HepG2 (cell line): ENCODE data around the gene LTA4H. TPM values are rescaled to one million over a fixed set of nuclear protein-coding genes. Genes with fewer than 3 reads are reported as not detected.

Experiments used
- ATAC-seq: fragments of 200-7000 bp; cut with Tn5 transposase; 3 replicates; pipeline ENCODE4 v1.9.1; 2020; ENCODE audit warnings: mild to moderate bottlenecking, moderate library complexity
- BruUV-seq: library from RNA; stranded (reverse); fragments of 400-500 nt; replicated peaks from 2 replicates; lab custom pipeline; 2021; lab: Mats Ljungman, UMichigan
- CTCF ChIA-PET: fragments of 300-600 bp; formaldehyde crosslinking; extraction: SDS; loops from one replicate; lab custom pipeline; 2021; ENCODE audit warnings: low total read pairs, inconsistent platforms, low intra/inter-chr PET ratio; lab: Yijun Ruan, JAX
- POLR2A ChIA-PET: fragments of 350-600 bp; sonication (Branson Sonifier 250); formaldehyde crosslinking; loops from one replicate; lab custom pipeline; 2020; ENCODE audit warnings: antibody characterized with exemption, inconsistent platforms; lab: Yijun Ruan, JAX
- DNase-seq: peaks from one replicate; pipeline ENCODE4 v3.0.0-alpha.2; 2015; ENCODE audit warnings: low spot score
- FAIRE-seq: peaks from 3 replicates; lab custom pipeline; 2011; peaks lifted over from hg19 to GRCh38; lab: Jason Lieb, UNC
- H2AFZ ChIP-seq: one replicate; pipeline ENCODE4 v1.6.1; 2011; ENCODE audit warnings: low read length, inconsistent platforms
- H3K27ac ChIP-seq: fragments of 300-600 bp; 3 replicates; pipeline ENCODE4 v1.8.0; 2011; ENCODE audit warnings: mixed run types, mild to moderate bottlenecking, mixed read lengths, low read length, inconsistent platforms; ENCODE audit not compliant: insufficient read depth; ENCODE audit errors: extremely low read length
- H3K27me3 ChIP-seq, 2 experiments: fragments of 200-600 bp in 1 of 2; 2 replicates in 1 of 2; 3 replicates in 1 of 2; pipeline versions ENCODE4 v1.6.0 to v1.8.0; 2011; ENCODE audit warnings: low read length in 2 of 2, mild to moderate bottlenecking in 2 of 2, moderate library complexity in 2 of 2, inconsistent platforms in 1 of 2; ENCODE audit not compliant: insufficient read depth in 2 of 2, control insufficient read depth in 1 of 2
- H3K36me3 ChIP-seq, 2 experiments: fragments of 200-600 bp in 1 of 2; replicated peaks in 1 of 2; 2 replicates in 1 of 2; 3 replicates in 1 of 2; pipeline versions ENCODE4 v1.5.1 to v1.8.0; 2011; ENCODE audit warnings: low read length in 2 of 2, inconsistent platforms in 1 of 2; ENCODE audit not compliant: insufficient read depth in 2 of 2, control insufficient read depth in 1 of 2
- H3K4me1 ChIP-seq: 2 replicates; pipeline ENCODE4 v1.5.1; 2012; ENCODE audit warnings: low read length, inconsistent platforms; ENCODE audit not compliant: insufficient read depth
- H3K4me2 ChIP-seq: 2 replicates; pipeline ENCODE4 v1.6.0; 2011; ENCODE audit warnings: low read depth, low read length, inconsistent platforms
- H3K4me3 ChIP-seq, 3 experiments: fragments of 200-600 bp in 1 of 3; sonication (generic), shearing (Covaris generic) in 1 of 3; replicated peaks in 1 of 3; 2 replicates each; pipeline ENCODE4 v1.5.1; 2011 to 2016; ENCODE audit warnings: low read length in 3 of 3, inconsistent platforms in 2 of 3, low read depth in 2 of 3, mild to moderate bottlenecking in 2 of 3, control low read depth in 1 of 3, mixed read lengths in 1 of 3; ENCODE audit not compliant: insufficient read depth in 1 of 3
- H3K79me2 ChIP-seq: one replicate; pipeline ENCODE4 v1.6.1; 2011; ENCODE audit warnings: low read length, inconsistent platforms; ENCODE audit not compliant: insufficient read depth
- H3K9ac ChIP-seq: 2 replicates; pipeline ENCODE4 v1.6.0; 2011; ENCODE audit warnings: mild to moderate bottlenecking, low read depth, low read length, inconsistent platforms; ENCODE audit not compliant: insufficient read depth
- H3K9me3 ChIP-seq: 2 replicates; pipeline ENCODE4 v1.5.1; 2012; ENCODE audit warnings: mild to moderate bottlenecking, low read length
- H4K20me1 ChIP-seq: 2 replicates; pipeline ENCODE4 v1.6.0; 2011; ENCODE audit warnings: inconsistent platforms, mild to moderate bottlenecking, low read length, moderate library complexity; ENCODE audit not compliant: insufficient read depth
- EED ChIP-seq: sonication (generic); formaldehyde crosslinking; IDR thresholded peaks from 2 replicates; pipeline ENCODE4 v1.5.0; 2020; ENCODE audit warnings: mild to moderate bottlenecking, missing genetic modification reagents
- POLR2G ChIP-seq: fragments of 200-400 bp; formaldehyde crosslinking; IDR thresholded peaks from 2 replicates; pipeline ENCODE4 v1.6.1; 2018; ENCODE audit warnings: mild to moderate bottlenecking, low read depth, low read length, moderate library complexity
- YY1 ChIP-seq: IDR thresholded peaks from 2 replicates; pipeline ENCODE4 v1.6.1; 2011; ENCODE audit warnings: low read length, low read depth, moderate library complexity, mild to moderate bottlenecking; ENCODE audit not compliant: insufficient read depth, insufficient replicate concordance
- ZBTB46 ChIP-seq: sonication (generic); formaldehyde crosslinking; IDR thresholded peaks from 2 replicates; pipeline ENCODE4 v1.4.0; 2020; ENCODE audit warnings: mild to moderate bottlenecking, missing genetic modification reagents, borderline replicate concordance
- ZIK1 ChIP-seq: sonication (generic); formaldehyde crosslinking; IDR thresholded peaks from 2 replicates; pipeline ENCODE4 v1.5.0; 2020; ENCODE audit warnings: mild to moderate bottlenecking, low read depth, missing genetic modification reagents, borderline replicate concordance
- ZNF18 ChIP-seq: sonication (generic); formaldehyde crosslinking; IDR thresholded peaks from 2 replicates; pipeline ENCODE4 v1.8.0; 2022; ENCODE audit warnings: mild to moderate bottlenecking, missing genetic modification reagents; ENCODE audit not compliant: insufficient replicate concordance
- ZNF326 ChIP-seq: sonication (generic); formaldehyde crosslinking; IDR thresholded peaks from 2 replicates; pipeline ENCODE4 v1.4.0; 2020; ENCODE audit warnings: missing genetic modification reagents, borderline replicate concordance
- WGBS: methylation state at CpG from one replicate; pipeline ENCODE4 v1.1.6; 2017; ENCODE audit warnings: low lambda C conversion rate; 5-methylcytosine and 5-hydroxymethylcytosine counted together
- in situ Hi-C: cut with HindIII; loops from 2 replicates; pipeline ENCODE4 v1.10.0; 2017; ENCODE audit warnings: low pct_unique_long_range_greater_than_20kb; ENCODE audit not compliant: extremely low pct_ligation_motif_present
- intact Hi-C: fragments of 100-400 bp; cut with micrococcal nuclease; formaldehyde crosslinking; loops from one replicate; pipeline ENCODE4 v1.10.0; 2022; ENCODE audit not compliant: unreplicated experiment
- polyA plus RNA-seq, 8 experiments: library from polyadenylated mRNA; depleted of rRNA in 3 of 8; stranded (reverse) in 7 of 8; unstranded in 1 of 8; fragments of >200 nt; fragmentation: Illumina TruSeq in 4 of 8; extraction: Trizol in 4 of 8; gene quantifications; 2 replicates each; pipeline versions ENCODE4 v1.2.1 to v1.2.3, GENCODE V29; 2011 to 2016; ENCODE audit warnings: low read depth in 4 of 8, missing spikeins in 1 of 8, mixed read lengths in 1 of 8; ENCODE audit not compliant: insufficient read depth in 1 of 8
- total RNA-seq, 5 experiments: library from RNA; depleted of rRNA; stranded (reverse); fragments of >200 nt; fragmentation: Illumina TruSeq; extraction: Trizol; gene quantifications; 2 replicates each; pipeline ENCODE4 v1.2.3, GENCODE V29; 2016; ENCODE audit warnings: low read depth in 1 of 5

LTA4H gene
- total and polyA plus RNA-seq, 2 of the 13 experiments (the other 11 are each of a cell fraction or from before 2014, with no cell fraction given), result 87.5 to 90.4 TPM

DNA sequence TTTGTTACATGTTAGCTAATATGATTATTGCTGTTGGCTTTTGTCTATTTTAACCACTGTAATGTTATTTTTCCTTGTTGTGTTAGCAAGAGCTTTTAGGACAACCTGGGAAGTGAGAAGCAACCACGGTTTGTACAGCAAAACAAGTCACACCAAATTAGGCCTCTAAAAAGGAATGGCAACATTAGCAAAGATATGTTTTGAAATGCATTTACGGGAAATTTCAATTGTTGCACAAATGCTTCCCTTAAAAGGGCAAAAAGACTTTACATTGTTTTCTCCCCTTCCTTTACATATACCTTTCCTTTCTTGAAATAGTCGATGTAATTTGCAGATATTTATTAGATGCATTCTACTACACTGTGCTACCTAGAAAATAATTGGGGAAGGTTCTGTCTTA is 4.1 kb upstream of the LTA4H start:
- Histone ChIP-seq H3K9ac (no peak overlapping the region), H3K4me1 (peaks cover 34% of the 10 kb centered on the region), H3K27me3 (peaks cover 0 to 15% of the 10 kb centered on the region in 2 experiments; a peak in 2 of 5 replicates), H3K27ac (no peak overlapping the region), H3K9me3 (no peaks in the 10 kb centered on the region), H3K4me3 (no peak overlapping the region), H3K4me2 (no peak overlapping the region), H4K20me1 (no peaks in the 10 kb centered on the region), H3K36me3 (no peaks in the 10 kb centered on the region), H3K79me2 (no peaks in the 10 kb centered on the region), H2AFZ (no peak overlapping the region)
- in situ Hi-C loops (no loop called here), intact Hi-C loops (no loop called here)
- no TSS peak for BruUV-seq
- DNase-seq, result no peak
- ChIA-PET POLR2A (no interaction called here), CTCF (no interaction called here)
- 26% methylated on average over 3 of the region's 3 CpGs for WGBS
- no peak for TF ChIP-seq EED
- no peak for FAIRE-seq
- no peak for ATAC-seq

- intact Hi-C loops (no loop called here), in situ Hi-C loops (no loop called here)
- Histone ChIP-seq H3K4me1 (peaks cover 27% of the 10 kb centered on the region), H3K4me3 (peak overlapping the region in 1 of 3 experiments; percentile 12; a peak in 1 of 6 replicates), H3K36me3 (no peaks in the 10 kb centered on the region), H3K4me2 (peak overlapping the region; percentile 73), H3K27me3 (peaks cover 0 to 4% of the 10 kb centered on the region in 2 experiments; a peak in 1 of 5 replicates), H4K20me1 (no peaks in the 10 kb centered on the region), H3K79me2 (peaks cover 12% of the 10 kb centered on the region), H3K27ac (no peak overlapping the region), H3K9ac (no peak overlapping the region), H2AFZ (no peak overlapping the region), H3K9me3 (no peaks in the 10 kb centered on the region)
- no peak for DNase-seq
- BruUV-seq, result no TSS peak
- ATAC-seq, result no peak
- TF ChIP-seq ZIK1 (CRISPR knock-in tag) (no peak), YY1 (no peak), ZNF18 (no peak), ZBTB46 (CRISPR knock-in tag) (no peak), ZNF326 (CRISPR knock-in tag) (no peak), POLR2G (no peak)
- ChIA-PET POLR2A (interaction anchor here (1.7 kb wide), 1 partner anchor 95 kb away, joined by 4 read pairs; the partner anchor contains the start of gene CCDC38), CTCF (no interaction called here)
- FAIRE-seq, result no peak
- 87% methylated on average over 8 of the region's 8 CpGs for WGBS
Observed at GRCh38 chr12:96036765-96037455, 1.5 kb upstream of the LTA4H start.
